ENCODE measurements around the gene EIF4ENIF1. TPM values are rescaled to one million over a fixed set of nuclear protein-coding genes. Genes with fewer than 3 reads are reported as not detected.

EIF4ENIF1 gene
- total and polyA plus RNA-seq, 2 donors (not counting 3 experiments of a cell fraction or from before 2014, with no cell fraction given): 22.8 to 38.7 TPM

GRCh38 chr22:31490496-31490925 lies 869 bp upstream of the EIF4ENIF1 start:
- Histone ChIP-seq H3K27ac (ENCODE audit: insufficient read depth, low read depth, low read length) (peak overlapping the region; percentile 84), H2AFZ (ENCODE audit: low read depth, low read length) (peak overlapping the region; percentile 41), H3K9ac (replicated peaks; ENCODE audit: extremely low read depth, insufficient read depth, low read length) (peak overlapping the region; percentile 91), H3K9me3 (replicated peaks; ENCODE audit: control insufficient read depth, insufficient read depth, low read length) (no peaks in the 10 kb centered on the region), H3K9me1 (replicated peaks; ENCODE audit: control insufficient read depth, extremely low read depth, insufficient read depth, low read length) (no peaks in the 10 kb centered on the region), H3K27me3 (ENCODE audit: control insufficient read depth in 2 of 2, insufficient read depth in 2 of 2, low read length in 2 of 2) (no peaks in the 10 kb centered on the region), H3K4me3 (replicated peaks in 1 of 3; ENCODE audit: insufficient read depth in 1 of 3, low read depth in 1 of 3, low read length in 3 of 3) (peak overlapping the region; percentile 64 to 96 (median 85)), H3K4me2 (ENCODE audit: insufficient read depth, low read length) (peak overlapping the region; percentile 92), H4K20me1 (replicated peaks; ENCODE audit: control insufficient read depth, extremely low read depth, insufficient read depth, low read length) (no peaks in the 10 kb centered on the region), H3K4me1 (ENCODE audit: control insufficient read depth, extremely low read depth, insufficient read depth, low read length) (peaks cover 26% of the 10 kb centered on the region), H3K79me2 (ENCODE audit: control insufficient read depth, insufficient read depth, low read length) (peaks cover 27% of the 10 kb centered on the region), H3K36me3 (ENCODE audit: control insufficient read depth in 2 of 2, extremely low read depth in 1 of 2, insufficient read depth in 2 of 2, low read length in 2 of 2) (peaks cover 0 to 3% of the 10 kb centered on the region in 2 experiments)
- peak; percentile 93 for FAIRE-seq
- CTCF ChIA-PET: interaction anchor here (3.1 kb wide), 1 partner anchor 39 kb away, joined by 9 read pairs; no protein-coding TSS in a partner anchor
- dilution Hi-C loops (cut with MboI; ENCODE audit: extremely low pct_ligation_motif_present, low sequenced_read_pairs) (no loop called here), intact Hi-C loops (cut with micrococcal nuclease) (loop anchor here (1.0 kb wide), 1 partner anchor 144 kb away; no protein-coding TSS in a partner anchor)
- POLR2A ChIA-PET: no interaction called here
- TF ChIP-seq GATA2 (IDR thresholded peaks at IDR 0.05; ENCODE audit: insufficient read depth, insufficient read length, low read depth, low read length): no peak
- no peak for TF ChIP-seq POLR2A (IDR thresholded peaks at IDR 0.05; ENCODE audit: low read depth, low read length)
- no peak for TF ChIP-seq FOS (IDR thresholded peaks at IDR 0.05; ENCODE audit: borderline replicate concordance, insufficient read depth, low read length)
- peak in 1 of 2 donors; percentile 14 for TF ChIP-seq CTCF (IDR thresholded peaks at IDR 0.05; ENCODE audit: extremely low read depth in 1 of 2, insufficient read depth in 1 of 2, low read depth in 1 of 2, low read length in 2 of 2)
- TF ChIP-seq EZH2 (IDR thresholded peaks at IDR 0.05; ENCODE audit: borderline replicate concordance, low read depth, low read length, severe bottlenecking): no peak
- TF ChIP-seq JUN (IDR thresholded peaks at IDR 0.05; ENCODE audit: borderline replicate concordance, insufficient read depth, insufficient read length, low read depth): no peak
- peak; percentile 81 for DNase-seq (ENCODE audit: low read depth, low spot score)
- no TSS peak for BruUV-seq (replicated peaks)
